ENCODE measurements around the gene USP38. TPM values are rescaled to one million over a fixed set of nuclear protein-coding genes. Genes with fewer than 3 reads are reported as not detected.
A peak's percentile ranks its signal among the peaks of the same experiment; 100 is the strongest.

The USP38 gene
- polyA plus RNA-seq (2013), result 8.4 and 9.1 TPM in 2 replicates

- peak; percentile 96 for DNase-seq
- peak within 1 kb of the TSS; percentile 2 for H4K12ac ChIP-seq (ENCODE audit: low read depth, low read length)
- H3K18ac ChIP-seq (ENCODE audit: low read length), result peak within 1 kb of the TSS; percentile 37
- peak within 1 kb of the TSS; percentile 87 for H3K27ac ChIP-seq (ENCODE audit: low read depth, low read length)
- H2AFZ ChIP-seq (ENCODE audit: insufficient read depth, low read length, poor library complexity), result peak within 1 kb of the TSS; percentile 67
- H3K4me3 ChIP-seq (ENCODE audit: low read depth, low read length), result peak within 1 kb of the TSS; percentile 89
- peak within 1 kb of the TSS; percentile 4 for H2BK120ac ChIP-seq (ENCODE audit: insufficient read depth, low read length, poor library complexity)
- H3K23ac ChIP-seq (ENCODE audit: low read length), result no peak within 1 kb of the TSS
- peaks cover 9% of the 10 kb centered on the region for H3K79me2 ChIP-seq (ENCODE audit: control insufficient read depth, insufficient read depth, low read length, poor library complexity)
- H3K27me3 ChIP-seq (ENCODE audit: insufficient read depth, low read length), result no peaks in the 10 kb centered on the region
- no peak within 1 kb of the TSS for H2BK12ac ChIP-seq (ENCODE audit: low read length)
- peaks cover 1% of the 10 kb centered on the region for H3K9me3 ChIP-seq (ENCODE audit: insufficient read depth, low read depth, low read length)
- H3K4me1 ChIP-seq (ENCODE audit: control insufficient read depth in 1 of 2, insufficient read depth in 2 of 2, low read length in 2 of 2), result no peaks in the 10 kb centered on the region
- H3K36me3 ChIP-seq (ENCODE audit: control insufficient read depth in 1 of 2, insufficient read depth in 2 of 2, low read length in 2 of 2), result no peaks in the 10 kb centered on the region
- peak within 1 kb of the TSS; percentile 64 for H4K8ac ChIP-seq (ENCODE audit: low read depth, low read length)
- no peak within 1 kb of the TSS for H2AK5ac ChIP-seq (ENCODE audit: low read length)
- no CpG with 5 or more reads among the region's 71 CpGs for WGBS (ENCODE audit: extremely low coverage, insufficient coverage, insufficient read length)
- peak within 1 kb of the TSS; percentile 93 for H3K4me2 ChIP-seq (ENCODE audit: low read length)
- peak within 1 kb of the TSS; percentile 75 for H3K9ac ChIP-seq (ENCODE audit: low read length)
- peak within 1 kb of the TSS; percentile 22 for H3K4ac ChIP-seq (ENCODE audit: low read depth, low read length)
- H3K79me1 ChIP-seq (ENCODE audit: low read length), result peaks cover 11% of the 10 kb centered on the region
- peak within 1 kb of the TSS; percentile 38 for H4K91ac ChIP-seq (ENCODE audit: low read depth, low read length)
- H2BK5ac ChIP-seq (ENCODE audit: low read depth, low read length, poor library complexity), result peak within 1 kb of the TSS; percentile 29
- H3K14ac ChIP-seq (ENCODE audit: low read length), result peak within 1 kb of the TSS; percentile 27
These were observed at the start of gene USP38 for GRCh38 chr4:143184503-143185252. Gene USP38 (plus strand): TSS chr4:143184917. CDS start chr4:143185451, 534 bp downstream.

- Histone ChIP-seq H3K4me2 (ENCODE audit: low read length) (no peak overlapping the region), H3K4ac (ENCODE audit: low read depth, low read length) (no peak overlapping the region), H4K12ac (ENCODE audit: low read depth, low read length) (no peak overlapping the region), H2BK5ac (ENCODE audit: low read depth, low read length, poor library complexity) (no peak overlapping the region), H3K18ac (ENCODE audit: low read length) (no peak overlapping the region), H3K4me1 (ENCODE audit: control insufficient read depth in 1 of 2, insufficient read depth in 2 of 2, low read length in 2 of 2) (peaks cover 4% of the 10 kb centered on the region in 2 experiments), H3K27me3 (ENCODE audit: insufficient read depth, low read length) (no peaks in the 10 kb centered on the region), H2AK5ac (ENCODE audit: low read length) (no peak overlapping the region), H3K9ac (ENCODE audit: low read length) (no peak overlapping the region), H2BK120ac (ENCODE audit: insufficient read depth, low read length, poor library complexity) (no peak overlapping the region), H3K14ac (ENCODE audit: low read length) (no peak overlapping the region), H3K23ac (ENCODE audit: low read length) (no peak overlapping the region), H4K91ac (ENCODE audit: low read depth, low read length) (no peak overlapping the region), H3K79me2 (ENCODE audit: control insufficient read depth, insufficient read depth, low read length, poor library complexity) (no peaks in the 10 kb centered on the region), H3K4me3 (ENCODE audit: low read depth, low read length) (no peak overlapping the region), H2BK12ac (ENCODE audit: low read length) (no peak overlapping the region), H2AFZ (ENCODE audit: insufficient read depth, low read length, poor library complexity) (no peak overlapping the region), H3K79me1 (ENCODE audit: low read length) (no peaks in the 10 kb centered on the region), H3K9me3 (ENCODE audit: insufficient read depth, low read depth, low read length) (no peaks in the 10 kb centered on the region), H4K8ac (ENCODE audit: low read depth, low read length) (no peak overlapping the region), H3K36me3 (ENCODE audit: control insufficient read depth in 1 of 2, insufficient read depth in 2 of 2, low read length in 2 of 2) (no peaks in the 10 kb centered on the region), H3K27ac (ENCODE audit: low read depth, low read length) (no peak overlapping the region)
- WGBS (ENCODE audit: extremely low coverage, insufficient coverage, insufficient read length), result no CpG with 5 or more reads among the region's 5 CpGs
- no peak for DNase-seq
These were observed 49.4 kb upstream of the USP38 start for GRCh38 chr4:143135358-143135757.

DNA sequence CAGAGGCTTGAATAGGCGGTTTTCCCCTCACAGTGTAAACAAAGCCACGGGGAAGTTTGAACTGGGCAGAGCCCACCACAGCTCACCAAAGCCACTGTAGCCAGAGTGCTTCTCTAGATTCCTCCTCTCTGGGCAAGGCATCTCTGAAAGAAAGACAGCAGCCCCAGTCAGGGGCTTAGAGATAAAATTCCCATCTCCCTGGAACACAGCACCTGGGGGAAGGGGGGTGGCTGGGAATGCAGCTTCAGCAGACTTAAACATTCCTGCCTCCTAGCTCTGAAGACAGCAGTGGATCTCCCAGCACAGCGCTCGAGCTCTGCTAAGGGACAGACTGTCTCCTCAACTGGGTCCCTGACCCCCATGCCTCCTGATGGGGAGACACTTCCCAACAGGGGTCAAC is 44.0 kb upstream of the USP38 start:
- Histone ChIP-seq H3K4ac (ENCODE audit: low read depth, low read length) (no peak overlapping the region), H3K9me3 (ENCODE audit: insufficient read depth, low read depth, low read length) (no peaks in the 10 kb centered on the region), H3K9ac (ENCODE audit: low read length) (no peak overlapping the region), H3K4me1 (ENCODE audit: control insufficient read depth in 1 of 2, insufficient read depth in 2 of 2, low read length in 2 of 2) (peaks cover 7% of the 10 kb centered on the region in 2 experiments), H2BK120ac (ENCODE audit: insufficient read depth, low read length, poor library complexity) (no peak overlapping the region), H2AK5ac (ENCODE audit: low read length) (no peak overlapping the region), H4K8ac (ENCODE audit: low read depth, low read length) (no peak overlapping the region), H3K14ac (ENCODE audit: low read length) (no peak overlapping the region), H3K79me1 (ENCODE audit: low read length) (no peaks in the 10 kb centered on the region), H3K18ac (ENCODE audit: low read length) (no peak overlapping the region), H3K23ac (ENCODE audit: low read length) (no peak overlapping the region), H4K91ac (ENCODE audit: low read depth, low read length) (no peak overlapping the region), H2AFZ (ENCODE audit: insufficient read depth, low read length, poor library complexity) (no peak overlapping the region), H3K4me3 (ENCODE audit: low read depth, low read length) (no peak overlapping the region), H2BK5ac (ENCODE audit: low read depth, low read length, poor library complexity) (no peak overlapping the region), H3K4me2 (ENCODE audit: low read length) (no peak overlapping the region), H4K12ac (ENCODE audit: low read depth, low read length) (no peak overlapping the region), H3K27ac (ENCODE audit: low read depth, low read length) (no peak overlapping the region), H3K27me3 (ENCODE audit: insufficient read depth, low read length) (no peaks in the 10 kb centered on the region), H3K36me3 (ENCODE audit: control insufficient read depth in 1 of 2, insufficient read depth in 2 of 2, low read length in 2 of 2) (no peaks in the 10 kb centered on the region), H3K79me2 (ENCODE audit: control insufficient read depth, insufficient read depth, low read length, poor library complexity) (no peaks in the 10 kb centered on the region), H2BK12ac (ENCODE audit: low read length) (no peak overlapping the region)
- no CpG with 5 or more reads among the region's 4 CpGs for WGBS (ENCODE audit: extremely low coverage, insufficient coverage, insufficient read length)
- DNase-seq, result no peak

DNA sequence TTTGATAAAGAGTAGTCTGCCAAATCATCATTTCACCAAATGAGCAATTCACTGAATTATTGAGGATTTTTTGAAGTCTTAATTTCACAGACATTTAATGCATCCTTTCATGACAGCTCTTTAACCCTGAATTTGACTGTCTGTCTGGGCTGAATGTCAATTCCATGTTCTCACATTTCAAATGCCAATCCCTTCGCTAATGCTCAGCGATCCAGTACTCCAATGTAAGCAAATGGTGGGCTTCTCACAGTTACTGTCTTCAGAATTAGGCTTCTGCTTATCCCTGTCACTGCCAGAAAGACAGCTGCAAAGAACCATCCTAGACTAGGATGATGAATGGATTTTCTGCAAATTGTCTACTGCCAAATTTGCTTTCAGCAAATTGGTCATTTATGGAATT is 36.2 kb upstream of the USP38 start:
- no peak overlapping the region for H2AFZ ChIP-seq (ENCODE audit: insufficient read depth, low read length, poor library complexity)
- DNase-seq, result no peak
- no CpG with 5 or more reads among the region's 2 CpGs for WGBS (ENCODE audit: extremely low coverage, insufficient coverage, insufficient read length)
- no peak overlapping the region for H3K27ac ChIP-seq (ENCODE audit: low read depth, low read length)
- no peaks in the 10 kb centered on the region for H3K79me1 ChIP-seq (ENCODE audit: low read length)
- no peak overlapping the region for H3K4ac ChIP-seq (ENCODE audit: low read depth, low read length)
- no peak overlapping the region for H2BK12ac ChIP-seq (ENCODE audit: low read length)
- H2AK5ac ChIP-seq (ENCODE audit: low read length), result no peak overlapping the region
- no peak overlapping the region for H2BK120ac ChIP-seq (ENCODE audit: insufficient read depth, low read length, poor library complexity)
- no peaks in the 10 kb centered on the region for H3K79me2 ChIP-seq (ENCODE audit: control insufficient read depth, insufficient read depth, low read length, poor library complexity)
- no peak overlapping the region for H3K4me3 ChIP-seq (ENCODE audit: low read depth, low read length)
- no peak overlapping the region for H3K18ac ChIP-seq (ENCODE audit: low read length)
- H3K27me3 ChIP-seq (ENCODE audit: insufficient read depth, low read length), result no peaks in the 10 kb centered on the region
- H4K12ac ChIP-seq (ENCODE audit: low read depth, low read length), result no peak overlapping the region
- no peak overlapping the region for H2BK5ac ChIP-seq (ENCODE audit: low read depth, low read length, poor library complexity)
- no peak overlapping the region for H3K23ac ChIP-seq (ENCODE audit: low read length)
- no peaks in the 10 kb centered on the region for H3K4me1 ChIP-seq (ENCODE audit: control insufficient read depth in 1 of 2, insufficient read depth in 2 of 2, low read length in 2 of 2)
- no peak overlapping the region for H4K8ac ChIP-seq (ENCODE audit: low read depth, low read length)
- no peaks in the 10 kb centered on the region for H3K36me3 ChIP-seq (ENCODE audit: control insufficient read depth in 1 of 2, insufficient read depth in 2 of 2, low read length in 2 of 2)
- H3K9me3 ChIP-seq (ENCODE audit: insufficient read depth, low read depth, low read length), result peaks cover 3% of the 10 kb centered on the region
- no peak overlapping the region for H3K9ac ChIP-seq (ENCODE audit: low read length)
- no peak overlapping the region for H3K14ac ChIP-seq (ENCODE audit: low read length)
- no peak overlapping the region for H4K91ac ChIP-seq (ENCODE audit: low read depth, low read length)
- no peak overlapping the region for H3K4me2 ChIP-seq (ENCODE audit: low read length)
